Glomerular endothelial cell (primary cell): Measurements from ENCODE around the gene GALT. TPM values are rescaled to one million over a fixed set of nuclear protein-coding genes. Genes with fewer than 3 reads are reported as not detected.
"Not testable (repeated sequence)": the region's sequence is repeated elsewhere in the genome, so short reads cannot be mapped to it uniquely, and the experiment has no call there.

ENCODE experiments used
- DNase-seq: peaks from one replicate; pipeline ENCODE4 v3.0.0-alpha.2; 2011; ENCODE audit warnings: low read depth, low spot score; ENCODE audit errors: extremely low read depth
- total RNA-seq: library from RNA; depleted of rRNA; stranded (reverse); fragments of >200 nt; gene quantifications from 2 replicates; pipeline ENCODE4 v1.2.3, GENCODE V29; 2015

The GALT gene
- total RNA-seq, 1 donor from 2014 or later: 39.8 TPM

DNA sequence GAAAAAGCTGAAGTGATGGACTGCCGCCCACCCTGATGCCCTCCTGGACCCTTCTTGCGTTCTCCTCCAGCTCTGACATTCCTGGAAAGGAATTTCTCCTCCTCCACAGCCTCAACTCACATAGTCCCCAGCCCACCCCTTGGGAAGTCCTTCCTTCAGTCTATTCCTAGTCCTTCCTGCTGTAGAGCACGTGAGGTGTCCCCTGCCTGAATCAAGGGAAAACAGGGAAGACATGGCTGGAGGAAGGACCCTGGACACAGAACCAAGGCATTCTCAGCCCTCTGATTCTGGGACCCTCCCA lies 21.3 kb upstream of the GALT start:
- no peak for DNase-seq

DNA sequence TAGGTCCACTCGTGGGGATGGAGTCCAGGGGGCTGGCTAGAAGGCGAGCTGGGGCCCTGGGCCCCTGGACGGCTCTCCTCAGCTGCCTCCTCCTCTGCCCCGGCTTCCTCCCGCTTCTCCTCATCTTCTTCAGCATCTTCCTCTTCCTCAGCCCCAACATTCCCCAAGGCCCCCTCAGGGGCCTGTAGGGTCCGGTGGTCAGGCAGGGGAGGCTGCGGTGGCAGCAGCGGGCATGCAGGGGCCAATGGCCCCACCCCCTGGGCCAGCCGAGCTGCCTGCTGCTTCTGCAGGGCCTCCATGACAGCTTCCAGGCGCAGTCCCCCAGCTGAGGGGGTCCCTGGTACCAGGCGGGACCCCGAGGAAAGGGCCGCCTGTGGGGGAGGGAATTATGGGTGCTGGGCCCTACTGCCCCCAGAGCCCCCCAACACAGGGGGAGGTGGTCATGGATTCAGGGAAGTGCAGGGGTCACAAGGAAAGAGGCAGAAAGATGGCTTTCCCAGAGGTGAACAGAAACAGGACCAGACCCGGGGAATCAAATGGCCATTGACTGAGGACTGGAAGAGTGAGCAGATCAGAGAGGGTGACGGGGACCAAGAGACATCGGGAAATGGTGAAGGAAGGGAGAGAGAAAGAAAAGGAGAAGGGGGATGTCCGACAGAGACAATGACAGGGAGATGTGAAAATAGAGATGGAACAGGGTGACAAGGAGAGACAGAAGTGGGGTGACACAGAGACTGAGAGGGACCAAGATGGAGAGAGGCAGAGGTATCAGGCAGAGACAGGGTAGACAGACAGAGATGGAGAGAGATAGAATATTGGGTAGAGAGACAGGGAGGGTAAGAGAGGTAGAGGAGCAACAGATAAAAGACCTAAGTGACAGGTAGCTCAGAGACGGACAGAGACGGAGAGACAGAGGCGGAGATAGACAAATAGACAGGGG lies 18.5 kb upstream of the GALT start:
- no peak for DNase-seq

DNA sequence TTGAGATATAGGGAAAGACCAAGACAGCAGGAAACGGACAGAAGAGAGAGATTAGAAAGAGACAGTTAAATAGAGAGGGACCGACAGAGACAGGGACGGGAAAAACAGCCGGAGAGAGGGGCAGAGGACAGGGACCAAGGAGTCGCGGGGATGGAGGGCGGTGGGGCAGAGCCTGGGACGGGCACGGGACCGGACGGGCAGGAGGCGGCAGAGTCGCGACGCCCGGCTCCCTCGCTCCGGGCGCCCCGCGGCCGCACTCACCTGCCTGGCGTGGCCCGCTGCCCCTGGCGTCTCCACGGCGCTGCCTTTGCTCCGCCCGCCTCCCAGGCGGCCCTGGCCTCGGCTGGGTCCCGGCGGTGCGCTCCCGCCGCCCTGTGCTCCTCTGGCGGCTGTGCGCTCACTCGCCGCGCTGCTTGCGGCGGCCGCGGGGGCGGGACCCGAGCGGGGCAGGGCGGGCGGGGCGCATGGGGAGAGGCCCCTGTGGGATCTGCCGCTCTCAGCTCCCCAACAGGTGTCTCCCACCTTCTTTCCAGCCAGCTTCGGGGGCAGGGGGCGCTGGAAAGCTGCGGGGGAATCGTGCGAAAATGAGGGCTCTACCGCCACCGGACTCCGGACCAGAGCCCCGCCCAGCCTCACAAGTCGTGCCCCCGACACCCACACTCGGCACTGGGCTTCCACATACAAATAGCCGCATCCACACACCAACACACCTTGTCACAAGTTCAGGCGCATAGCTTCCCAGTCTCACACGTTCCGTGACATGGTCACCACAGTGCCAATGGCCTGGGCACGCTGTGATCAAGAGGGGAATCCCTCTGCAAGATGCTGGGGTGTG lies 17.6 kb upstream of the GALT start, which contains the start of gene ARID3C:
Gene ARID3C, minus strand, starts transcription at position 411 of the 835 bp plus-strand sequence. CDS start 1,052 bp downstream, outside the sequence.
- DNase-seq: no peak

DNA sequence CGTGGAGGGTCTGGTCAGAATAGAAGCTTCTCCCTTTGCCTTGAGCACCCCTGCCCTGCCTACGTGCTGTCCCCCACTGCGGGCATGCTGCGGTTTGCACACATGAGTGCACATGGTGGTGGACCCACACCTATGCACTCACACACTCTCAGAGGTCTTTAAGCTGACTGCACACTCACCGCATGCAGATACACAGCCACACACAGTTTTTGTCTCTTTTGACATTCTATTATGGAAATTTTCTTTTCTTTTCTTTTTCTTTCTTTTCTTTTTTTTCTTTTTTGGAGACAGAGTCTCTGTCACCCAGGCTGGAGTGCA lies 17.0 kb upstream of the GALT start:
- DNase-seq: no peak

DNA sequence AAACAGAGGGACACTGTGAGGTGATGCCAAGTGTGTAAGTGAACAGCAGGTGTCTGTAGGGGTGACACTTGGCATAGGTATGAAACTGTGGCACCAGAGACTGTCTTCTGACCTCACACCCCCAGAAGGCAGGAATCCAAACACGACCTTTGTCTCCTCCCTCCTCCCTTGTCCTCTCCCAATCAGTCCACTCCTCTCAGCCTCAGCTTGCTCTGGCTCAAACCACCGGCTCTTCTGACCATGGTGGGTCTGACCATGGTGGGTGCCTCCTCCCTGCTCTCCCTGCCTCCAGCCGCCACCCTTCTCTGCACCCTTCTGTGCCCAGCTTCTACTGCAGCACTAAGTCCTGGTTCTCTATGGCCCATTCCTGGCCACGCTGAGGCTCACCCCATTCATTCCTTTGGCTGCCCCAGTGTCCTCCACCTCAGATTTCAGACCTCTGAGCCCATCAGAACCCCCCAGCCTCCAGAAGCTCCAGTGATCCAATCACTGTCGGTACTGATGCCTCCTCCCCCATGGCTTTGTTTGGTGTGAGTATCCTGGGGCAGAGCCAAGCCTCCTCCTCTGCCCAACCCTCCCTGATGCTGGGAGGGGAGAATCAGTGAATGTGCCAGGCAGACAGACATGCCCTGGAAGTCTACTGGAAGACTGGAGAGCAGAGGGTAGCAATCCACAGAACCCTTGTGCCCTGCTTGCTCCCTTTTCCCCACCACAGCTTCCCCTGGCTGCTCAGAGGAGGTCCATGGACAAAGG lies 15.9 kb upstream of the GALT start:
- no peak for DNase-seq

DNA sequence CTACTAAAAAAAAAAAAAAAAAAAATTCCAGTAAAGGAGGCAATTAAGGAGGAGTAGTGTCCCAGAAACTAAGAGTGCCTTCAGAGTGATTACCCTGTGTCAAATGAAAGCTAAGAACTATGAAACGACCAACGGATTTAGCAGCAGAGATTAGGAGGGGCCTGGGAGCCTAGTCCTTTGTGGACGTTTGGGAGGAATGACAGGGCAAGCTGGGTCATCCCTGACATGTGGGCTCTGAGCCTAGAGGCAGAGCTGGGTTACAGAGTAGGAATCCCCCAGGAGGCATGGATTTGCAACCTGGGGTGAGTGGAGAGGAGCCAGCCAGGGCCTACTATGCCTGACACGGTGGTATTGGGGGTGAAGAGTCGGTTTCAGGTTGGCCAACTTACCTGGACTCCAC lies 13.3 kb upstream of the GALT start:
- no peak for DNase-seq

DNA sequence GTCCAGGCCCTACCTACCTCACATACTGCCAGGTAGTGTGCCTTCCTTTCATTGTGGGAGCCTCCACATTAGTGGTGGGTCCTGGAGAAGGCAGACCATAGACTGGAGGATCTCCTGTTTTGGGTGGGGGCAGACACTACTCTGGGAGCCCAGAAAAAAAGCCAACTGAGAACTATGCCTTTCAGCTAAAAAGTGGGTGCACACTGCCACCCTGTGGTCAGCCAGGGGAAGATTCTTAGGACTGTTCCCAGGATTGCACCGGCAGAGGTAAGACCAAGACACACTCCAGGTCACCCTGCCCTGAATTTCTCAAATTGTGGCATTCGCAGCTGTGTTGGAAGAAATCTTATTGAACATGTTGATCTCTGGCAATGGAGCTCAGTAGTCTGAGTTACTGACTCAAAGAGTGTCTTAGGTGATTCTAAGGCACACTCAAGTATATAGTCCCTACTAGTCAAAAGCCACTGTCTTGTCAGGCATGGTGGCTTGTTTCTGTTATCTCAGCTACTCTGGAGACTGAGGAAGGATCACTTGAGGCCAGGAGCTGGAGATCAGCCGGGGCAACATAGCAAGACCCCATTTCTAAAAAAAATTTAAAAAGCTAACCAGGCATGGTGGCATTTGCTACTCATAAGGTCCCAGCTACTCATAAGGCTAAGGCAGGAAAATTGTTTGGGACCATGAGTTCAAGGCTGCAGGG lies 12.5 kb upstream of the GALT start:
- DNase-seq: no peak

DNA sequence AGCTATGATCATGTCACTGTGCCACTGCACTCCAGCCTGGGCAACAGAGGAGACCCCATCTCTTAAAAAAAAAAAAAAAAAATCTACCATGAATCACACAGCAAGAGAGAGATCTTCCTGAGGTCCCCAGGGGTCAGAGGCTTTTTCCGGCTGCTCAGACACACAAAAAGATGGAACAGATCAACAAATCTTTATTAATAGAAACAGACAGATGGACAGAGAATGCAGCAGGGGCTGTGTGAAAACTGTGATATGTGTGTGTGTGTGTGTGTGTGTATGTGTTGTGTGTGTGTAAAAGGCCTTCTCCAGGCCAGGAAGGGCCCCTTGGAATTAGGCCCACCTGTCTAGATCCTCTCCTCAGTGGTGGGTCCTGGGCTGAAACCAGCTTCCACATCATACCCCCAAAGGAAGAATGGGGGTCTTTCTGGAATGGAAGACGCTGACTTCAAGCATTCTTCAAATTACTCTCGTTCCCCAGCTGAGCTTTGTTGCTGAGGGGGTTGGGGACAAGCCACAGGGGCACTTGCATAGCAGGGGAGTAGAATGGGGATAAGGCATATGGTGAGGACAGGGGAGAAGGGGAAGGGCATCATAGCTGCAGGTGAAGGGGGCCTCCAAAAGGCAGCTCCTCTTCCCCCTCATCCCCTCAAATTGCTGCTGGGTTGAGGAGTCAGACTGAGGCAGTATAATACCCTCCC lies 11.8 kb upstream of the GALT start:
- no peak for DNase-seq

DNA sequence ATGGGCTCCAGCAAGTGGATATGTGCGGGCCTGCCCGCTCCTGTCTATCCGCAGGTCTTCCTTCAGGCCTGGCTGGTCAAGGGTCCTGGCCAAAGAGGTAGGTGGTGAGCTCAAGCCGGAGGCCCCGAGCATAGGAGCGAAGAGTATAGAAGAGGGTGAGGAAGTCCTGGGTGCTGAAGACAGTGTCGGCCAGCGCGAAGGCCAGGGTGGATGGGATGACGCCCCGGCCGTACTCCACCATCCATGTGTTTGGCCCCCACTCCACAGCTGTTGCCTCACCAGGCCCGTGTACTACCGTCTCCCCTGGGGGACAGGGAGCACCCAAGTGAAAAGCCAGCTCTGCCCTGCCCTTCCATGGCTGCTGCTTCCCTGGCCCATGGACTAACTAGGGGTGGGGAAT lies 10.9 kb upstream of the GALT start:
- no peak for DNase-seq

DNA sequence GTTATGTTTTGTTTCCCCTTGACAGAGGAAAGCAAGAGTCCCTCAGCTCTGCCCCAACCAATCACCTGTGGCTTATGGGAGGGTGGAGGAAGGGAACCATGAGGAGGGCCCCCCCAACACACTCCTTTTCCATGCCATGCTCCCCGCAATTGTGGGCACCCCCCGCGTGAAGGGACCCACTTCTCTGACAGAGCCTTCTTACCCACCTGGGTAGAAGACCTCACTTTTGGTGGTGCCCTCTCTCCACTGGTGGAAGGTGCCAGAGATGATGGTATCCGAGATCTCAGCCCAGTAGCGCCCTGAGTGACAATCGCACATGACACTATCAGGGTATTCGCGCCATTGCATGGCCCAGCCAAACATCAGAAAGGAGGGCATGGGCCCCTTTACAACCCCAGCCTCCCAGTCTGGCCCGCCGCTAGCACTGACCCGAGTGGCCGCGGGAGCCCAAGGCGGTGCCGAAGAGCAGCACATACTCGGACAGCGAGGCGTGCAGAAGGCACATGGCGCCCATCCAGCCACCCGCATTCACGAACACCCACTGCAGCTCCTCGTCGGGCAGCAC lies 9.6 kb upstream of the GALT start:
- no peak for DNase-seq

DNA sequence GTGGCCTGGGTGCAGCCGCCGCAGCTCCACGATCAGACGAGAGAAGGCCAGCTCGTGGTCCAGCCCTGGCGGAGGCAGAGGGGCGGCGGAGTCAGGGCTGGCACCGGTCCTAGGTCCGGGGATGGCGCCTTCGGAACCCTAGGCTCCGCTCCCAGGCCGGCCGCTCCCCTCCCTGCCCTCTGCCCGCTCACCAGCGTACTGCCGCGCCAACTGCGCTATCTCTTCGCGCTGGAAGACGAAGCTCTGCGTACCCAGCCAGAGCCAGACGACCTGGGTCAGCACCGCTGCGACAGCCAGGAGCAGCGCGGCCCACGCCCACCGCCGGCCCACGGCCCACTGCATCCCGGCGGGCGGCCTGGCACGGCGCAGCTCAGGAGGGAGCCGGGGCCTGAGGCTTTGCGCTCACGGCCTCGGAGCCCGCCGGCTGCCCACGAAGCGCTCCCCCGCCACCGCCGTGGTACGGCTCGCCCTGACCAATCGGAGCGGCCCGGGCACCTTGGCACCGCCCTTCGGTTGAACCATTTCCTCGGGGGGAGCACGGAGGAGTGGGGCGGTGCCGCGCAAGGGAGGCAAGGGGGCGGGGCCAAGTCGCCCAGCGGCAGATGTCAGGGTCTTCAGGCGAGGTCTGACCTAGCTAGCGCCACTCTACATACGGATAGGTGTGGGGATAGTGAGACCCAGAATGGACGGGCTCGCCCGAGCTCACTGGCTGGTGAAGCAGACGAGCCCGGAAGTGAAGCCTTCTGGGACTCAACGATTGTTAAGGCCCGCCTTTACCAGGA lies 8.9 kb upstream of the GALT start, which contains the start of gene SIGMAR1:
Gene SIGMAR1, minus strand, starts transcription at position 432 of the 782 bp plus-strand sequence. Its CDS starts 90 bp downstream, at position 342.
- DNase-seq: no peak

DNA sequence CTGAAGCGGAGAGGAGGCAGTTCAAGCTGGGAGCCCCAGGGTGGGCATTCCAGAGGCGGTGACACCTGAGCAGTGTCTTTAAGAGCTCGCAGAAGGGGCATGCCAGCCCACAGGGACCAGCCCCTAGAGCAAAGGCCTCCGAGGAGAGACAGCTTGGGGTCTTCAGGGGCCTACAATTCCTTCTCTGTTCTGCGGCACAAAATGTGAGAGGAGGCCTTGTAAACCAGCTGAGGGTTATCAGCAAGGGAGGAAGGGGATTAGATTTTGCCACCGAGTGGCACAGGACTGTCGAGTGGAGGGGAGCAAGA lies 8.4 kb upstream of the GALT start:
- no peak for DNase-seq

DNA sequence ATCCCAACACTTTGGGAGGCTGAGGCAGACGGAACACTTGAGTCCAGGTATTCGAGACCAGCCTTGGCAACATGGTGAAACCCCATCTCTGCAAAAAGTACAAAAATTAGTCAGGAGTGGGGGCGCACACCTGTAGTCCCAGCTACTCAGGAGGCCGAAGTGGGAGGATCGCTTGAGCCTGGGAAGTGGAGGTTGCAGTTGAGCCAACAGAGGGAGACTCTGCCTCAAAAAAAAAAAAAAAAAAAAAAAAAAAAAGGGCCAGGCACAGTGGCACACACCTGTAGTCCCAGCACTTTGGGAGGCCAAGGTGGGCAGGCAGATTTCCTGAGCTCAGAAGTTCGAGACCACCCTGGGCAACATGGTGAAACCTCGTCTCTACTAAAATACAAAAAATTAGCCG lies 7.2 kb upstream of the GALT start:
- not testable (repeated sequence) for DNase-seq

DNA sequence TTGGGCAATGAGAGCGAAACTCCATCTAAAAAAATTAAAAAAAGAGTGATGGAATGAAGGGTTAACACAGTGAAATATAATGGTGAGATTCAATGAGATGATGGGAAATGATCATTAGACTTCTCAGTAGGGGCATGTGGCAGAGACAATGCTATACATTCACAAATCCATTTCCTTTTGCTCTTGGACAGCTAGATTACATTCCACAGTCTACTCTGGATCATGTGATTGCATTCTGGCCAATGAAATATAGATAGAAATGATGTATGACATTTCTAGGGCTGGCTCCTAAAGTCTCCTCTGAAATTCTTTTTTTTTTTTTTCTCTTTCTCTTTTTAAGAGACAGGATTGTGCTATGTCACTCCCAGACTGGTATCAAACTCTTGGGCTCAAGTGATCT lies 3.8 kb upstream of the GALT start:
- no peak for DNase-seq

DNA sequence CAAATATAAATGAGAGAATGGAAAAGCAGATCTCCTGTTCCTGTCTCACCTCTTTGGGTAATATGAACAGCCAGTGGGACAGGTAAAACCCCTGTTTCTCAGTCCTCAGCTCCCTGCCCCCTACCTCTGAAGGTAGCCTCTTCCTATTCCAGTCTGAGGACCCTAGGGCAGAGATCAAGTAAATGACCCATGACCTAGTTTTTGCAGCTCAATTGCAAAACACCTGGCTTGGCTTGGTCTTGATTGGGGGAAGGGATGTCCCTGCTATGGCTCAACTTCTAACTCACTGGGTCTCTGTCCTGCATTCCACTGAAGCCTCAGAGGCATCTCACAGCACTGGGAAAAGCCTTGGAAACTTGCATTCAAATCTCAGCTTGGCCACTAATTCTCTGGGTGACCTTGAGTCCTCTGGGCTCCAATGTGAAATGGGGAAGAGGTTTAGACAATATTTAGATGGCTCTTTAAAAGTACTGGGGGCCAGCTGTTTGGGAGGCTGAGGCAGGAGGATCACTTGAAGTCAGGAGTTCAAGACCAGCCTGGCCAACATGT lies 1.6 kb upstream of the GALT start:
- DNase-seq: no peak

DNA sequence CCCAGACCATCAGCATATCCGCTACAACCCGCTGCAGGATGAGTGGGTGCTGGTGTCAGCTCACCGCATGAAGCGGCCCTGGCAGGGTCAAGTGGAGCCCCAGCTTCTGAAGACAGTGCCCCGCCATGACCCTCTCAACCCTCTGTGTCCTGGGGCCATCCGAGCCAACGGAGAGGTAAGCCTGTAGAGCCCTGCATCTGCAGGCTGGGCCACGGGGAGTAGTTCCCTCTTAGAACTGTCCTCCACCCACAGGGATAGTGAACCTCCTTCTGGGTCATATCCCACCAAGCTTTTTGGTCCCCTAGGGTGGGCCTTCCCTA lies 569 bp downstream of the GALT start:
- DNase-seq: no peak

DNA sequence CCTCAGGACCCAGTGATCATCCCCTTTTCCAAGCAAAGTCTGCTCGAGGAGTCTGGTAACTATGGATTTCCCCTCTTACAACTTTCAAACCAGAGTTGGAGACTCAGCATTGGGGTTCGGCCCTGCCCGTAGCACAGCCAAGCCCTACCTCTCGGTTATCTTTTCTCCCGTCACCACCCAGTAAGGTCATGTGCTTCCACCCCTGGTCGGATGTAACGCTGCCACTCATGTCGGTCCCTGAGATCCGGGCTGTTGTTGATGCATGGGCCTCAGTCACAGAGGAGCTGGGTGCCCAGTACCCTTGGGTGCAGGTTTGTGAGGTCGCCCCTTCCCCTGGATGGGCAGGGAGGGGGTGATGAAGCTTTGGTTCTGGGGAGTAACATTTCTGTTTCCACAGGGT lies 1.2 kb downstream of the GALT start:
- DNase-seq: no peak

DNA sequence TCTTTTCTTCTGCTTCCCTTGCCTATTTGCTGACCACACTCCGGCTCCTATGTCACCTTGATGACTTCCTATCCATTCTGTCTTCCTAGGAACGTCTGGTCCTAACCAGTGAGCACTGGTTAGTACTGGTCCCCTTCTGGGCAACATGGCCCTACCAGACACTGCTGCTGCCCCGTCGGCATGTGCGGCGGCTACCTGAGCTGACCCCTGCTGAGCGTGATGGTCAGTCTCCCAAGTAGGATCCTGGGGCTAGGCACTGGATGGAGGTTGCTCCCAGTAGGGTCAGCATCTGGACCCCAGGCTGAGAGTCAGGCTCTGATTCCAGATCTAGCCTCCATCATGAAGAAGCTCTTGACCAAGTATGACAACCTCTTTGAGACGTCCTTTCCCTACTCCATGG lies 2.2 kb downstream of the GALT start:
- no peak for DNase-seq

DNA sequence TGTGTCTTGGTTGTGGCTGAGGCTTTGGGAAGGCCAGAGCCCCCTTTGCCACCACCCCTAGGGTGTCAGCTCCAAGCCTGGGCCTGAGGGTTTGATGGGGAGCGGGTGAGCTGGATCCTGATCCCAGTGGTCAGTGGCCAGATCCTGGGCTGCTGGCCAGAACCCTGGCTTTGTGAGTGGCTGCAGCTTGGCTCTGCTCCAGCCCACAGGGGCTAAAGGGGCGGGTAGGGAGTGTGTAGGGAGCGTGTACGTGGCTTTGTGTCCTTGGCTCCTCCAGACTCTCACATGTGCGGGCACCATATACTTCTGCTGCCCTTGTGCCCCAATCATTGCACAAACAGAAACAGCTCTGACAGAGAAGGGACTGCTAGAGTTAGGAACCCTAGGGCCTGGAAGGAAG lies 4.3 kb downstream of the GALT start:
- DNase-seq: no peak
